Esophagus muscularis mucosa (tissue), 4 donors: Measurements from ENCODE around the gene KPNA2. TPM values are rescaled to one million over a fixed set of nuclear protein-coding genes. Genes with fewer than 3 reads are reported as not detected.
"Not testable (repeated sequence)": the region's sequence is repeated elsewhere in the genome, so short reads cannot be mapped to it uniquely, and the experiment has no call there.

Source experiments
- DNase-seq: peaks from one replicate; pipeline ENCODE4 v3.0.0-alpha.2; 2017; ENCODE audit errors: extremely low spot score
- H3K27ac ChIP-seq, 4 donors: fragments of 200-600 bp; sonication (generic); replicated peaks in 1 of 4; 1 replicate in 3 of 4; 2 replicates in 1 of 4; pipeline ENCODE4 v1.5.1; 2016 to 2019; ENCODE audit warnings: mild to moderate bottlenecking in 1 of 4
- H3K27me3 ChIP-seq, 4 donors: fragments of 200-600 bp; sonication (generic); one replicate each; pipeline versions ENCODE4 v1.5.1 to v1.6.0; 2016 to 2019
- H3K36me3 ChIP-seq, 4 donors: fragments of 200-600 bp; sonication (generic); one replicate each; pipeline ENCODE4 v1.5.1; 2016 to 2019
- H3K4me1 ChIP-seq, 4 donors: fragments of 200-600 bp; sonication (generic); one replicate each; pipeline ENCODE4 v1.5.1; 2016 to 2019
- H3K4me3 ChIP-seq, 4 donors: fragments of 200-600 bp; sonication (generic); 1 replicate in 2 of 4; 2 replicates in 2 of 4; pipeline ENCODE4 v1.5.1; 2016 to 2019; ENCODE audit warnings: mild to moderate bottlenecking in 4 of 4, moderate library complexity in 1 of 4
- H3K9me3 ChIP-seq, 4 donors: fragments of 200-600 bp; sonication (generic); 1 replicate in 3 of 4; 2 replicates in 1 of 4; pipeline ENCODE4 v1.5.1; 2016 to 2019
- EP300 ChIP-seq: sonication (generic); formaldehyde crosslinking; IDR thresholded peaks from one replicate; pipeline ENCODE4 v1.6.1; 2017; ENCODE audit warnings: antibody characterized with exemption
- POLR2A ChIP-seq: fragments of 450-650 bp; IDR thresholded peaks from one replicate; pipeline ENCODE4 v1.6.1; 2017; ENCODE audit warnings: antibody characterized with exemption, moderate library complexity, mild to moderate bottlenecking, low read depth
- POLR2AphosphoS5 ChIP-seq, 2 donors: sonication (generic); formaldehyde crosslinking; IDR thresholded peaks; one replicate each; pipeline ENCODE4 v1.6.1; 2017; ENCODE audit warnings: antibody characterized with exemption in 2 of 2
- WGBS: methylation state at CpG from one replicate; pipeline ENCODE4 v1.1.5; 2018; 5-methylcytosine and 5-hydroxymethylcytosine counted together
- intact Hi-C: fragments of 100-400 bp; cut with DNase I; formaldehyde crosslinking; loops from one replicate; pipeline ENCODE4 v1.15.1; 2023
- total RNA-seq, 4 donors: library from RNA; depleted of rRNA; stranded (reverse); fragments of >200 nt; gene quantifications; one replicate each; pipeline versions ENCODE4 v1.1.0 to v1.2.1, GENCODE V29; 2016
- TF ChIP-seq, protein P1 (sequence below), 3 experiments: fragments of 200-600 bp in 2 of 3; fragments of 450-650 bp in 1 of 3; sonication (generic) in 2 of 3; IDR thresholded peaks; one replicate each; pipeline ENCODE4 v1.5.1; 2017 to 2019; ENCODE audit warnings: antibody characterized with exemption in 3 of 3, mild to moderate bottlenecking in 2 of 3, moderate library complexity in 1 of 3

Gene KPNA2
- total RNA-seq, 4 donors from 2014 or later, result 11.2 to 26.3 (median 18.6) TPM

DNA sequence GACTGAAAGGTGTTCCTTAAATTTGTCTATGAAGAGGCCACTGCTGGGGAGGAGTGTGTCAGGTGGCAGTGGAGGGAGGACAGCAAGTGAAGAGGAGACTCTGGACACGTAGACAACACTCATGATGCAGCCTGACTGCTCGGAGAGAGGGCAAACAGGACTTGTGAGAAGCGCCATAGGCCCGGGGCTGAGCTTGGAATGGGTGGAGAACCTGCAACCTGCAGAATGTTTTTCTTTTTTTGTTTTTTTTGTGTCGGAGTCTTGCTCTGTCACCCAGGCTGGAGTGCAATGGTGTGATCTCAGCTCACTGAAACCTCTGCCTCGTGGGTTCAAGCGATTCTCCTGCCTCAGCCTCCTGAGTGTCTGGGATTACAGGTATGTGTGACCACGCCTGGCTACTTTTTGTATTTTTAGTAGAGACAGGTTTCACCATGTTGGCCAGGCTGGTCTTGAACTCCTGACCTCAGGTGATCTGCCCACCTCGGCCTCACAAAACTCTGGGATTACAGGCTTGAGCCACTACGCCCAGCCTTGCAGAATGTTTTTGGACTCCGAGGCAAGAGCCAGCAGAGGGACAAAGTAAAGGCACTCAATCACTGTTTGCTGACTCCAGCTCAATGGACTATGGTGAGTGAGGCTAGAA lies 20.3 kb upstream of the KPNA2 start:
- intact Hi-C loops, result no loop called here
- Histone ChIP-seq H3K4me3 (no peak overlapping the region), H3K27me3 (no peaks in the 10 kb centered on the region), H3K4me1 (peaks cover 1 to 12% (median 6%) of the 10 kb centered on the region in 4 donors), H3K9me3 (no peaks in the 10 kb centered on the region), H3K27ac (no peak overlapping the region), H3K36me3 (no peaks in the 10 kb centered on the region)
- no peak for DNase-seq
- no peak for TF ChIP-seq EP300
- no peak for TF ChIP-seq POLR2AphosphoS5 (IDR thresholded peaks at IDR 0.05)
- no peak for TF ChIP-seq POLR2A
- TF ChIP-seq, protein P1, sequence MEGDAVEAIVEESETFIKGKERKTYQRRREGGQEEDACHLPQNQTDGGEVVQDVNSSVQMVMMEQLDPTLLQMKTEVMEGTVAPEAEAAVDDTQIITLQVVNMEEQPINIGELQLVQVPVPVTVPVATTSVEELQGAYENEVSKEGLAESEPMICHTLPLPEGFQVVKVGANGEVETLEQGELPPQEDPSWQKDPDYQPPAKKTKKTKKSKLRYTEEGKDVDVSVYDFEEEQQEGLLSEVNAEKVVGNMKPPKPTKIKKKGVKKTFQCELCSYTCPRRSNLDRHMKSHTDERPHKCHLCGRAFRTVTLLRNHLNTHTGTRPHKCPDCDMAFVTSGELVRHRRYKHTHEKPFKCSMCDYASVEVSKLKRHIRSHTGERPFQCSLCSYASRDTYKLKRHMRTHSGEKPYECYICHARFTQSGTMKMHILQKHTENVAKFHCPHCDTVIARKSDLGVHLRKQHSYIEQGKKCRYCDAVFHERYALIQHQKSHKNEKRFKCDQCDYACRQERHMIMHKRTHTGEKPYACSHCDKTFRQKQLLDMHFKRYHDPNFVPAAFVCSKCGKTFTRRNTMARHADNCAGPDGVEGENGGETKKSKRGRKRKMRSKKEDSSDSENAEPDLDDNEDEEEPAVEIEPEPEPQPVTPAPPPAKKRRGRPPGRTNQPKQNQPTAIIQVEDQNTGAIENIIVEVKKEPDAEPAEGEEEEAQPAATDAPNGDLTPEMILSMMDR (IDR thresholded peaks at IDR 0.05), result no peak
- 92% methylated on average over 11 of the region's 11 CpGs for WGBS

DNA sequence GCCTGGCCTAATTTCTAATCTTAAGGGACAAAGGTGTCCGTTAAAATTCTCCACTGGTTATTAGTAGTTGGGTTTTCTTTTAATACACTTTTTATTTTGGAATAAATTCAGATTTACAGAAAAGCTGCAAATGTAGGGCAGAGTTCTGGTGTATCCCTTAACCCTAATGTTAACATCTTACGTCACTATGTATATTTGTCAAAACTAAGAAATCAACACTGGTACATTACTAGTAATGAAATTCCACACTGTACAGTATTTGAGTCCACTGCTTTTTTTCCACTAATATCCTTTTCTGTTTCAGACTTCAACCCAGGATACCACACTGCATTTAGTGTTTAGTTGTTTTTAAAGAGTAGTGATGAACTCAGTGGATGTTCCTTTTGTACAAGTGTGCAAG lies 18.7 kb upstream of the KPNA2 start:
- intact Hi-C loops, result no loop called here
- H3K27ac ChIP-seq, result no peak overlapping the region
- H3K9me3 ChIP-seq, result no peaks in the 10 kb centered on the region
- DNase-seq, result no peak
- 92% methylated on average over 2 of the region's 2 CpGs for WGBS
- peaks cover 8 to 19% (median 14%) of the 10 kb centered on the region in 4 donors for H3K4me1 ChIP-seq
- H3K36me3 ChIP-seq, result no peaks in the 10 kb centered on the region
- TF ChIP-seq POLR2AphosphoS5 (IDR thresholded peaks at IDR 0.05) (no peak), EP300 (no peak), POLR2A (no peak)
- TF ChIP-seq, protein P1 (IDR thresholded peaks at IDR 0.05), result no peak
- no peaks in the 10 kb centered on the region for H3K27me3 ChIP-seq
- H3K4me3 ChIP-seq, result no peak overlapping the region

DNA sequence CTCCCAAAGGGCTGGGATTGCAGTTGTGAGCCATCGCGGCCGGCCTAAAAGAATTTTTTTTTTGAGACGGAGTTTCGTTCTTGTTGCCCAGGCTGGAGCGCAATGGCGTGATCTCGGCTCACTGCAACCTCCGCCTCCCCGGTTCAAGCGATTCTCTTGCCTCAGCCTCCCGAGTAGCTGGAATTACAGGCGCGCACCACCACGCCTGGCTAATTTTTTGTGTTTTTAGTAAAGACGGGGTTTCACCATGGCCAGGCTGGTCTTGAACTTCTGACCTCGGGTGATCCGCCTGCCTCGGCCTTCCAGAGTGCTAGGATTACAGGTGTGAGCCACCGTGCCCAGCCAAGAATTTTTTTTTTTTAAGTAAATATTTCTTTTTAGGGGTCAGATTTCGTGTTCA lies 17.0 kb upstream of the KPNA2 start:
- WGBS, result 88% methylated on average over 21 of the region's 21 CpGs
- intact Hi-C loops, H3K36me3 ChIP-seq, DNase-seq, H3K27ac ChIP-seq, H3K4me3 ChIP-seq, H3K9me3 ChIP-seq, H3K27me3 ChIP-seq: not testable (repeated sequence)
- H3K4me1 ChIP-seq, result peaks cover 8 to 19% (median 14%) of the 10 kb centered on the region in 4 donors

DNA sequence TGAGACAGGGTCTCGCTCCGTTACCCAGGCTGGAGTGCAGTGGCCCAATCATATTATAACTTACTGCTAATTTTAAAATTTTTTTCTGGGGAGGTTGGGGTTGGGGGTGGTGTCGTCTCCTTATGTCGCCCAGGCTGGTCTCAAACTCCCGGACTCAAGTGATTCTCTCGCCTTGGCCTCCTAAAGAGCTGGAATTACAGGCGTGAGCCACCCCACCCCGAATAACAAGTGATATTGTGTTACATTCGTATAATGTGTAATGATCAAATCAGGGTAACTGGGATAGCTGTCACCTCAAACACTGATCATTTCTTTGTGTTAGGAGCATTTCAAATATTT lies 16.2 kb upstream of the KPNA2 start:
- DNase-seq, result no peak
- no peaks in the 10 kb centered on the region for H3K27me3 ChIP-seq
- TF ChIP-seq EP300, result no peak
- TF ChIP-seq POLR2AphosphoS5 (IDR thresholded peaks at IDR 0.05), result no peak
- TF ChIP-seq POLR2A, result no peak
- TF ChIP-seq, protein P1 (IDR thresholded peaks at IDR 0.05), result no peak
- WGBS, result 67% methylated on average over 9 of the region's 9 CpGs
- H3K36me3 ChIP-seq, result no peaks in the 10 kb centered on the region
- H3K27ac ChIP-seq, result peak overlapping the region; percentile 86 to 91 (median 88)
- H3K4me3 ChIP-seq, result peak overlapping the region; percentile 55 to 69 (median 66)
- peaks cover 8 to 19% (median 14%) of the 10 kb centered on the region in 4 donors for H3K4me1 ChIP-seq
- H3K9me3 ChIP-seq, result no peaks in the 10 kb centered on the region
- intact Hi-C loops, result no loop called here

DNA sequence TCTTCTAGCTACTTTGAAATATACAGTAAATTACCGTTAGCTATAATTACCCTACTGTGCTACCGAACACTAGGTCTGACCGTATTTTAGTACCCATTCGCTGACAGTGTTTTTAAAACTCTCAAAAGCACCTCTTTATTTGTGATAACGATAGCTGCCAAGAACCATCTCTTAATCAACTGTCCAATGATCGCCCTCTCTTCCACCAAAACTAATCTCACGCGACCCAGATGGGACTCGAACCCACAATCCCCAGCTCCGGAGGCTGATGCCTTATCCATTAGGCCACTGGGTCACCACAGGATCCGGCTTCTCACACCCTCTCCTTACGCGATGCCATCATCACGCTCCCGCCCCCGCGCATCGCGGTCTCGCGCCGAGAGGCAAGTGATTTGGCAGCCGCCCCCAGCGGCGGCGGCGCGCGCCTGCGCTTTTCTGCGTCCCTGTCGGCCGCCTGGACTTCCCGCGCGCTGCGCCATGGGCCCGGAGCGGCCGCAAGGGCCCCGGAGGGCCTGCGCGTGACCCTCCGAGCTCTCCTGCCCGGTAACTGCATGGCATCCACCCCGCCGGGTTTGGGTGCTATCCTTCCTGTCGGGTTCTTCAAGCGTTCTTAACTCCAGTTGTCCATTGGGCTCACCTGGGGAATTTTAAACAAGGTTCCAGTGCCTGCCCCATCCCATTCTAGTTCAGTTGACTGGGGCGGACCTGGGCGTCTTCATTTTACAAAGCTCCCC lies 15.7 kb upstream of the KPNA2 start:
- TF ChIP-seq EP300, result no peak
- peak; percentile 33 for TF ChIP-seq POLR2A
- TF ChIP-seq, protein P1 (IDR thresholded peaks at IDR 0.05), result peak; percentile 24 to 55 (median 36)
- TF ChIP-seq POLR2AphosphoS5 (IDR thresholded peaks at IDR 0.05), result peak in 1 of 2 donors; percentile 95
- Histone ChIP-seq H3K4me3 (peak overlapping the region; percentile 55 to 69 (median 66)), H3K9me3 (no peaks in the 10 kb centered on the region), H3K4me1 (peaks cover 8 to 19% (median 14%) of the 10 kb centered on the region in 4 donors), H3K27ac (peak overlapping the region; percentile 86 to 91 (median 88)), H3K27me3 (no peaks in the 10 kb centered on the region), H3K36me3 (no peaks in the 10 kb centered on the region)
- peak; percentile 99 for DNase-seq
- intact Hi-C loops, result loop anchor here (1.0 kb wide), 1 partner anchor 27 kb away; no protein-coding TSS in a partner anchor
- WGBS, result 3% methylated on average over 19 of the region's 51 CpGs
